PC-3 (cell line): ENCODE measurements around the gene NPTX1. TPM values are rescaled to one million over a fixed set of nuclear protein-coding genes. Genes with fewer than 3 reads are reported as not detected.

Experiments used
- ATAC-seq: fragments of 200-7000 bp; cut with Tn5 transposase; 2 replicates; pipeline ENCODE4 v1.9.1; 2020; ENCODE audit warnings: mild to moderate bottlenecking, moderate library complexity
- BruUV-seq: library from RNA; stranded (reverse); fragments of 400-500 nt; replicated peaks from 2 replicates; lab custom pipeline; 2021; lab: Mats Ljungman, UMichigan
- CTCF ChIA-PET: fragments of 300-600 bp; sonication (Branson Sonifier 250); formaldehyde crosslinking; loops from one replicate; lab custom pipeline; 2022; ENCODE audit warnings: antibody characterized with exemption; lab: Charles Lee
- POLR2A ChIA-PET: fragments of 300-600 bp; sonication (Branson Sonifier 250); formaldehyde crosslinking; loops from one replicate; lab custom pipeline; 2022; ENCODE audit warnings: antibody characterized with exemption; ENCODE audit not compliant: unreplicated experiment; lab: Charles Lee
- DNase-seq: peaks from one replicate; pipeline ENCODE4 v3.0.0-alpha.2; 2015
- H2AFZ ChIP-seq: fragments of 300-600 bp; sonication (generic); 2 replicates; pipeline ENCODE4 v1.6.0; 2016; ENCODE audit warnings: antibody characterized with exemption, low read length
- H3F3A ChIP-seq: fragments of 300-600 bp; sonication (generic); one replicate; pipeline ENCODE4 v1.6.0; 2017; ENCODE audit warnings: antibody characterized with exemption, low read length, control low read depth, mild to moderate bottlenecking; ENCODE audit not compliant: unreplicated experiment
- H3K27ac ChIP-seq: fragments of 300-600 bp; sonication (generic); 2 replicates; pipeline ENCODE4 v1.5.1; 2016; ENCODE audit warnings: mild to moderate bottlenecking, low read length
- H3K27me3 ChIP-seq: fragments of 300-600 bp; sonication (generic); 2 replicates; pipeline ENCODE4 v1.6.1; 2016; ENCODE audit warnings: low read length, mixed read lengths
- H3K36me3 ChIP-seq: fragments of 300-600 bp; sonication (generic); 2 replicates; pipeline ENCODE4 v1.6.1; 2016; ENCODE audit warnings: low read depth, mixed run types, low read length, mixed read lengths
- H3K4me1 ChIP-seq: fragments of 300-600 bp; sonication (generic); 2 replicates; pipeline ENCODE4 v1.5.1; 2016; ENCODE audit warnings: low read length; ENCODE audit not compliant: insufficient read depth
- H3K4me2 ChIP-seq: fragments of 300-600 bp; sonication (generic); 2 replicates; pipeline ENCODE4 v1.6.0; 2016; ENCODE audit warnings: low read length
- H3K4me3 ChIP-seq: fragments of 300-600 bp; sonication (generic); 2 replicates; pipeline ENCODE4 v1.5.1; 2016; ENCODE audit warnings: mild to moderate bottlenecking, low read length, mixed read lengths
- H3K79me2 ChIP-seq: fragments of 300-600 bp; sonication (generic); 2 replicates; pipeline ENCODE4 v1.6.1; 2017; ENCODE audit warnings: low read length, mixed read lengths
- H3K9ac ChIP-seq: fragments of 300-600 bp; sonication (generic); 2 replicates; pipeline ENCODE4 v1.6.0; 2016; ENCODE audit warnings: mild to moderate bottlenecking, low read length
- H3K9me2 ChIP-seq: fragments of 300-600 bp; sonication (generic); replicated peaks from 2 replicates; pipeline ENCODE4 v1.6.1; 2016; ENCODE audit warnings: mixed run types, low read length, mixed read lengths
- H3K9me3 ChIP-seq: fragments of 300-600 bp; sonication (generic); 2 replicates; pipeline ENCODE4 v1.6.1; 2016; ENCODE audit warnings: low read length, mixed read lengths
- H4K20me1 ChIP-seq: fragments of 300-600 bp; sonication (generic); 2 replicates; pipeline ENCODE4 v1.6.1; 2016; ENCODE audit warnings: low read length, mixed read lengths
- CTCF ChIP-seq: fragments of 300-600 bp; sonication (generic); conservative IDR thresholded peaks from 2 replicates; pipeline ENCODE4 v1.5.1; 2017; ENCODE audit warnings: antibody characterized with exemption, low read depth, mild to moderate bottlenecking, low read length
- EZH2 ChIP-seq: fragments of 300-600 bp; sonication (generic); IDR thresholded peaks from one replicate; pipeline ENCODE4 v1.6.1; 2017; ENCODE audit warnings: antibody characterized with exemption, mild to moderate bottlenecking, low read length; ENCODE audit not compliant: unreplicated experiment
- EZH2phosphoT487 ChIP-seq: fragments of 300-600 bp; sonication (generic); IDR thresholded peaks from 2 replicates; pipeline ENCODE4 v1.6.1; 2018; ENCODE audit warnings: mild to moderate bottlenecking, antibody characterized with exemption, low read length, borderline replicate concordance
- intact Hi-C: fragments of 100-400 bp; cut with micrococcal nuclease; formaldehyde crosslinking; loops from 2 replicates; pipeline ENCODE4 v1.9.0; 2023
- total RNA-seq: library from RNA; depleted of rRNA; stranded (reverse); fragments of >200 nt; gene quantifications from 2 replicates; pipeline ENCODE4 v1.2.3, GENCODE V29; 2014

Gene NPTX1
- total RNA-seq, 1 experiment from 2014 or later: 0.55 TPM

DNA sequence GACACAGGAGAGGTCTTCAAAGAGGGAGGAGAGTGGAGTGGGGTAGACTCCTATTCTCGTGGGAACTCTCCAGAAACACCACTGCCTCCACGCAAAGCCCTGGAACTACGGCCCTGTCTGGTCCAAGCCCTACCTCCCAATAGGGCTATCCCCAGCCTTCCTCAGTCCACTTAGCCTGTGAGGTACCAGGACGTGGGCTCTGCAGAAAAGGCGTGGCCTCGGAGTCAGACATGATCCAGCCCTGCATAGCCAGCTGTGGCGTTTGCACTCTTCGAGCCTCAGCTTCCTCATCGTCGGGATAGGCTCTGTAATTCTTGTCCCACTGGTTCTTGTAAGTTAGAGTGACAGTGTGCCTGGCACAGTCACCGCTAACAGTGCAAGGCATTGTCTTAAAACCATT is 47.6 kb downstream of the NPTX1 start:
- Histone ChIP-seq H3F3A (no peaks in the 10 kb centered on the region), H3K27ac (no peak overlapping the region), H3K36me3 (no peaks in the 10 kb centered on the region), H4K20me1 (no peaks in the 10 kb centered on the region), H3K79me2 (no peaks in the 10 kb centered on the region), H3K27me3 (no peaks in the 10 kb centered on the region), H3K9ac (no peak overlapping the region), H3K9me2 (no peaks in the 10 kb centered on the region), H3K4me2 (no peak overlapping the region), H3K4me3 (no peak overlapping the region), H3K9me3 (no peaks in the 10 kb centered on the region), H2AFZ (no peak overlapping the region), H3K4me1 (no peaks in the 10 kb centered on the region; the same call in 1 of the 2 replicates)
- ATAC-seq: no peak
- no peak for DNase-seq
- POLR2A ChIA-PET: interaction anchor here (0.6 kb wide), 1 partner anchor 259 kb away, joined by 3 read pairs; no protein-coding TSS in a partner anchor
- intact Hi-C loops: loop anchor here (5.0 kb wide), 1 partner anchor 544 kb away; no protein-coding TSS in a partner anchor
- no TSS peak for BruUV-seq
- CTCF ChIA-PET: no interaction called here
- no peak for TF ChIP-seq CTCF
- TF ChIP-seq EZH2: no peak
- no peak for TF ChIP-seq EZH2phosphoT487

GRCh38 chr17:80428363-80428762 is 48.0 kb downstream of the NPTX1 start:
- Histone ChIP-seq H3K9ac (no peak overlapping the region), H3K36me3 (no peaks in the 10 kb centered on the region), H3K4me1 (no peaks in the 10 kb centered on the region; the same call in 1 of the 2 replicates), H4K20me1 (no peaks in the 10 kb centered on the region), H3F3A (no peaks in the 10 kb centered on the region), H3K4me2 (no peak overlapping the region), H3K9me3 (no peaks in the 10 kb centered on the region), H3K27me3 (no peaks in the 10 kb centered on the region), H3K27ac (no peak overlapping the region), H3K79me2 (no peaks in the 10 kb centered on the region), H3K9me2 (no peaks in the 10 kb centered on the region), H2AFZ (no peak overlapping the region), H3K4me3 (no peak overlapping the region)
- ChIA-PET POLR2A (interaction anchor here (0.6 kb wide), 1 partner anchor 259 kb away, joined by 3 read pairs; no protein-coding TSS in a partner anchor), CTCF (no interaction called here)
- no peak for ATAC-seq
- no peak for DNase-seq
- intact Hi-C loops: loop anchor here (5.0 kb wide), 1 partner anchor 544 kb away; no protein-coding TSS in a partner anchor
- no peak for TF ChIP-seq EZH2
- TF ChIP-seq CTCF: no peak
- no peak for TF ChIP-seq EZH2phosphoT487
- no TSS peak for BruUV-seq
